HCT116 (cell line): ENCODE results near the gene SLC9B1. TPM values are rescaled to one million over a fixed set of nuclear protein-coding genes. Genes with fewer than 3 reads are reported as not detected.
"Not testable (repeated sequence)": the region's sequence is repeated elsewhere in the genome, so short reads cannot be mapped to it uniquely, and the experiment has no call there.

Experiments used
- ATAC-seq: fragments of 200-7000 bp; cut with Tn5 transposase; 2 replicates; pipeline ENCODE4 v1.9.1; 2020; ENCODE audit warnings: mild to moderate bottlenecking, moderate library complexity
- BruUV-seq: library from RNA; stranded (reverse); fragments of 400-500 nt; replicated peaks from 2 replicates; lab custom pipeline; 2021; lab: Mats Ljungman, UMichigan
- CTCF ChIA-PET: fragments of 300-600 bp; sonication (Branson Sonifier 250); formaldehyde crosslinking; loops from one replicate; lab custom pipeline; 2021; ENCODE audit warnings: antibody characterized with exemption; lab: Charles Lee
- POLR2A ChIA-PET: fragments of 300-600, 350-600 bp; sonication (Branson Sonifier 250); formaldehyde crosslinking; loops from one replicate; lab custom pipeline; 2021; ENCODE audit warnings: antibody characterized with exemption; lab: Charles Lee
- RAD21 ChIA-PET, 2 experiments: fragments of 300-600 bp; sonication (Branson Sonifier 250); formaldehyde crosslinking; loops; one replicate each; lab custom pipeline; 2023; ENCODE audit warnings: low total read pairs in 2 of 2; ENCODE audit not compliant: uncharacterized antibody in 2 of 2, unreplicated experiment in 2 of 2, low non-redundant PET in 1 of 2; lab: Charles Lee
- DNase-seq: peaks from one replicate; pipeline ENCODE4 v3.0.0-alpha.2; 2010; ENCODE audit warnings: low read depth, low spot score
- H2AFZ ChIP-seq: fragments of 200-600 bp; shearing (Covaris generic), sonication (generic); 2 replicates; pipeline ENCODE4 v1.6.1; 2017; ENCODE audit warnings: low read depth, mixed run types, mixed read lengths, antibody characterized with exemption, low read length; ENCODE audit not compliant: poor library complexity, severe bottlenecking
- H3K27ac ChIP-seq: 2 replicates; pipeline ENCODE4 v1.5.1; 2012; ENCODE audit warnings: low read depth, low read length
- H3K27me3 ChIP-seq: fragments of 200-600 bp; sonication (generic); 2 replicates; pipeline ENCODE4 v1.6.1; 2016; ENCODE audit warnings: mixed run types, low read length, mixed read lengths; ENCODE audit not compliant: insufficient read depth
- H3K36me3 ChIP-seq, 2 experiments: fragments of 200-500 bp in 1 of 2; fragments of 200-600 bp in 1 of 2; sonication (Bioruptor generic) in 1 of 2; sonication (generic) in 1 of 2; 2 replicates each; pipeline versions ENCODE4 v1.5.1 to v1.6.1; 2014 to 2016; ENCODE audit warnings: low read length in 2 of 2, inconsistent platforms in 1 of 2, mixed read lengths in 1 of 2, mixed run types in 1 of 2; ENCODE audit not compliant: insufficient read depth in 2 of 2, control insufficient read depth in 1 of 2
- H3K4me1 ChIP-seq, 2 experiments: fragments of 200-600 bp in 1 of 2; sonication (generic) in 1 of 2; 2 replicates each; pipeline versions ENCODE4 v1.5.1 to v1.6.1; 2012 to 2017; ENCODE audit warnings: low read length in 2 of 2, inconsistent platforms in 1 of 2, mild to moderate bottlenecking in 1 of 2, mixed read lengths in 1 of 2, mixed run types in 1 of 2, moderate library complexity in 1 of 2; ENCODE audit not compliant: insufficient read depth in 2 of 2, control insufficient read depth in 1 of 2
- H3K4me2 ChIP-seq: fragments of 200-600 bp; sonication (generic); 2 replicates; pipeline ENCODE4 v1.6.1; 2017; ENCODE audit warnings: mixed run types, low read length, mixed read lengths
- H3K4me3 ChIP-seq, 2 experiments: fragments of 200-600 bp in 1 of 2; sonication (generic) in 1 of 2; replicated peaks in 1 of 2; 2 replicates each; pipeline ENCODE4 v1.5.1; 2011 to 2016; ENCODE audit warnings: low read length in 2 of 2, control low read depth in 1 of 2, low read depth in 1 of 2, mild to moderate bottlenecking in 1 of 2, mixed read lengths in 1 of 2, mixed run types in 1 of 2
- H3K79me2 ChIP-seq: fragments of 200-600 bp; sonication (generic); 2 replicates; pipeline ENCODE4 v1.6.1; 2017; ENCODE audit warnings: mild to moderate bottlenecking, mixed run types, low read length, moderate library complexity, mixed read lengths; ENCODE audit not compliant: insufficient read depth
- H3K9ac ChIP-seq: fragments of 200-600 bp; sonication (generic); 2 replicates; pipeline ENCODE4 v1.6.1; 2016; ENCODE audit warnings: low read length, mixed read lengths
- H3K9me2 ChIP-seq: fragments of 200-600 bp; sonication (generic), shearing (Covaris generic); 2 replicates; pipeline ENCODE4 v1.6.1; 2017; ENCODE audit warnings: mixed run types, mild to moderate bottlenecking, moderate library complexity; ENCODE audit not compliant: insufficient read depth
- H3K9me3 ChIP-seq, 2 experiments: fragments of 200-500 bp in 1 of 2; fragments of 200-600 bp in 1 of 2; sonication (Bioruptor generic) in 1 of 2; sonication (generic) in 1 of 2; 2 replicates each; pipeline ENCODE4 v1.6.1; 2014 to 2017; ENCODE audit warnings: low read length in 2 of 2, mixed read lengths in 2 of 2, inconsistent platforms in 1 of 2, low read depth in 1 of 2, mild to moderate bottlenecking in 1 of 2, mixed run types in 1 of 2, moderate library complexity in 1 of 2; ENCODE audit not compliant: control insufficient read depth in 1 of 2, insufficient read depth in 1 of 2
- H4K20me1 ChIP-seq: fragments of 200-600 bp; sonication (generic), shearing (Covaris generic); 2 replicates; pipeline ENCODE4 v1.6.1; 2017; ENCODE audit warnings: mixed run types, mild to moderate bottlenecking, moderate library complexity; ENCODE audit not compliant: insufficient read depth
- ATF3 ChIP-seq: IDR thresholded peaks from 2 replicates; pipeline ENCODE4 v1.6.1; 2012
- REST ChIP-seq: IDR thresholded peaks from 2 replicates; pipeline ENCODE4 v1.6.1; 2012; ENCODE audit warnings: low read depth
- intact Hi-C: fragments of 100-400 bp; cut with micrococcal nuclease; formaldehyde crosslinking; loops from 2 replicates; pipeline ENCODE4 v1.10.0; 2022
- total RNA-seq: library from RNA; stranded (reverse); gene quantifications from one replicate; pipeline ENCODE4 v1.2.1, GENCODE V29; 2021; ENCODE audit not compliant: unreplicated experiment

The SLC9B1 gene
- total RNA-seq, 1 experiment from 2014 or later, result 0.74 TPM

- H3K79me2 ChIP-seq, result peaks cover 87% of the 10 kb centered on the region
- H3K9ac ChIP-seq, result peak overlapping the region; percentile 78
- H4K20me1 ChIP-seq, result no peaks in the 10 kb centered on the region
- peak overlapping the region; percentile 61 to 69 for H3K4me3 ChIP-seq
- peaks cover 5 to 28% of the 10 kb centered on the region in 2 experiments; a peak in 3 of 4 replicates for H3K4me1 ChIP-seq
- H3K36me3 ChIP-seq, result 0 out of 4 replicates have a peak, but pooled peaks cover 0 to 2% of the 10 kb centered on the region in 2 experiments
- DNase-seq (no peak), ATAC-seq (no peak)
- no peak overlapping the region for H2AFZ ChIP-seq
- CTCF ChIA-PET, result no interaction called here
- intact Hi-C loops, result loop anchor here (1.0 kb wide), 1 partner anchor 39 kb away; no protein-coding TSS in a partner anchor
- TF ChIP-seq ATF3 (0 out of 2 replicates have a peak, but pooled peaks have one; percentile 13), REST (no peak)
- no peaks in the 10 kb centered on the region for H3K9me2 ChIP-seq
- no peaks in the 10 kb centered on the region for H3K27me3 ChIP-seq
- BruUV-seq, result no TSS peak
- RAD21 ChIA-PET, result interaction anchor here in 1 of 2 experiments (0.7 kb wide), 2 partner anchors 41 to 832 kb away, joined by 3 read pairs; no protein-coding TSS in a partner anchor
- H3K27ac ChIP-seq, result peak overlapping the region; percentile 87; the same call in 1 of the 2 replicates
- H3K9me3 ChIP-seq, result no peaks in the 10 kb centered on the region
- POLR2A ChIA-PET, result interaction anchor here (0.6 to 2.9 kb wide), 3 partner anchors 17 to 302 kb away, joined by 6 to 49 read pairs (median 7); partner anchors contain the start of gene UBE2D3
- peak overlapping the region; percentile 85 for H3K4me2 ChIP-seq
These were observed 152.0 kb downstream of the SLC9B1 start for GRCh38 chr4:102867278-102868152.

GRCh38 chr4:102865327-102865726 lies 154.2 kb downstream of the SLC9B1 start:
- H2AFZ ChIP-seq, CTCF ChIA-PET, intact Hi-C loops, H3K36me3 ChIP-seq, H3K9me2 ChIP-seq, H3K9me3 ChIP-seq, H4K20me1 ChIP-seq, H3K27ac ChIP-seq, H3K4me3 ChIP-seq, H3K9ac ChIP-seq, DNase-seq, ATAC-seq, BruUV-seq, H3K27me3 ChIP-seq, H3K4me2 ChIP-seq: not testable (repeated sequence)
- Histone ChIP-seq H3K4me1 (peaks cover 3 to 22% of the 10 kb centered on the region in 2 experiments; a peak in 3 of 4 replicates), H3K79me2 (peaks cover 81% of the 10 kb centered on the region)
- ChIA-PET POLR2A (interaction anchor here (0.7 kb wide), 1 partner anchor 569 kb away, joined by 4 read pairs; no protein-coding TSS in a partner anchor), RAD21 (interaction anchor here in 1 of 2 experiments (0.7 kb wide), 1 partner anchor 141 kb away, joined by 3 read pairs; no protein-coding TSS in a partner anchor)
